ENCODE results near the gene HIBADH. TPM values are rescaled to one million over a fixed set of nuclear protein-coding genes. Genes with fewer than 3 reads are reported as not detected.

Gene HIBADH
- total RNA-seq, 4 donors from 2014 or later, result 38.9 to 58.8 (median 52.2) TPM

GRCh38 chr7:27484451-27484850 lies 178.2 kb downstream of the HIBADH start:
- H3K4me1 ChIP-seq, result no peaks in the 10 kb centered on the region
- no peaks in the 10 kb centered on the region for H3K27me3 ChIP-seq
- DNase-seq, result no peak
- no peak overlapping the region for H3K4me3 ChIP-seq
- intact Hi-C loops (cut with DNase I; ENCODE audit: low total_unique reads), result no loop called here
- no peak overlapping the region for H3K27ac ChIP-seq
- no peaks in the 10 kb centered on the region for H3K9me3 ChIP-seq
- TF ChIP-seq POLR2A (IDR thresholded peaks at IDR 0.05), result no peak
- TF ChIP-seq, protein P1, sequence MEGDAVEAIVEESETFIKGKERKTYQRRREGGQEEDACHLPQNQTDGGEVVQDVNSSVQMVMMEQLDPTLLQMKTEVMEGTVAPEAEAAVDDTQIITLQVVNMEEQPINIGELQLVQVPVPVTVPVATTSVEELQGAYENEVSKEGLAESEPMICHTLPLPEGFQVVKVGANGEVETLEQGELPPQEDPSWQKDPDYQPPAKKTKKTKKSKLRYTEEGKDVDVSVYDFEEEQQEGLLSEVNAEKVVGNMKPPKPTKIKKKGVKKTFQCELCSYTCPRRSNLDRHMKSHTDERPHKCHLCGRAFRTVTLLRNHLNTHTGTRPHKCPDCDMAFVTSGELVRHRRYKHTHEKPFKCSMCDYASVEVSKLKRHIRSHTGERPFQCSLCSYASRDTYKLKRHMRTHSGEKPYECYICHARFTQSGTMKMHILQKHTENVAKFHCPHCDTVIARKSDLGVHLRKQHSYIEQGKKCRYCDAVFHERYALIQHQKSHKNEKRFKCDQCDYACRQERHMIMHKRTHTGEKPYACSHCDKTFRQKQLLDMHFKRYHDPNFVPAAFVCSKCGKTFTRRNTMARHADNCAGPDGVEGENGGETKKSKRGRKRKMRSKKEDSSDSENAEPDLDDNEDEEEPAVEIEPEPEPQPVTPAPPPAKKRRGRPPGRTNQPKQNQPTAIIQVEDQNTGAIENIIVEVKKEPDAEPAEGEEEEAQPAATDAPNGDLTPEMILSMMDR (IDR thresholded peaks at IDR 0.05), result no peak
- no peaks in the 10 kb centered on the region for H3K36me3 ChIP-seq

GRCh38 chr7:27482219-27482618 lies 180.5 kb downstream of the HIBADH start:
- Histone ChIP-seq H3K36me3 (no peaks in the 10 kb centered on the region), H3K4me1 (no peaks in the 10 kb centered on the region), H3K4me3 (no peak overlapping the region), H3K27ac (no peak overlapping the region), H3K27me3 (no peaks in the 10 kb centered on the region), H3K9me3 (no peaks in the 10 kb centered on the region)
- TF ChIP-seq, protein P1 (IDR thresholded peaks at IDR 0.05), result no peak
- TF ChIP-seq POLR2A (IDR thresholded peaks at IDR 0.05), result no peak
- intact Hi-C loops (cut with DNase I; ENCODE audit: low total_unique reads), result no loop called here
- DNase-seq, result no peak

GRCh38 chr7:27478556-27478955 lies 184.1 kb downstream of the HIBADH start:
- no peak overlapping the region for H3K27ac ChIP-seq
- no peak overlapping the region for H3K4me3 ChIP-seq
- no peaks in the 10 kb centered on the region for H3K9me3 ChIP-seq
- H3K36me3 ChIP-seq, result no peaks in the 10 kb centered on the region
- TF ChIP-seq, protein P1 (IDR thresholded peaks at IDR 0.05), result no peak
- TF ChIP-seq POLR2A (IDR thresholded peaks at IDR 0.05), result no peak
- no peak for DNase-seq
- H3K4me1 ChIP-seq, result no peaks in the 10 kb centered on the region
- no peaks in the 10 kb centered on the region for H3K27me3 ChIP-seq
- intact Hi-C loops (cut with DNase I; ENCODE audit: low total_unique reads), result no loop called here

DNA sequence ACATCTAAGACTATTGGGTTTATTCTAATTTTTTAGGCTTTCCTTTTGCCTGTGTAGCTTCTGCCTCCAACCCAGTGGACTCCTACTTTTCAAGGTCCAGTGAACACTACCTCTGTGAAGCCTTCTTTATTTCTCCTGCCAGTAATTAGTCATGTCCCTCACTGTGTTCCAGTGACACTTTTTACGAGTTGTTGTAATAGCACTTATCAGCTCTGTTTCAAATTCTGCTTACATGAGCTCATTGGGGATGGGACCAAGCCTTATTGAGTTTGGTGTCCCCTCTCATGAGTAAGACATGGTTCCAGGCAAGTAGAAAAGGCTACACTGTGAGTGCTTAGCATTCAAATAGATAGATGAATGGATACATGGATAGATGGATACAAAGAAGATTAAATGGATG lies 184.6 kb downstream of the HIBADH start:
- Histone ChIP-seq H3K4me1 (no peaks in the 10 kb centered on the region), H3K27ac (no peak overlapping the region), H3K36me3 (no peaks in the 10 kb centered on the region), H3K9me3 (no peaks in the 10 kb centered on the region), H3K4me3 (no peak overlapping the region), H3K27me3 (no peaks in the 10 kb centered on the region)
- intact Hi-C loops (cut with DNase I; ENCODE audit: low total_unique reads), result no loop called here
- TF ChIP-seq POLR2A (IDR thresholded peaks at IDR 0.05), result no peak
- TF ChIP-seq, protein P1 (IDR thresholded peaks at IDR 0.05), result no peak
- DNase-seq, result no peak

GRCh38 chr7:27476493-27476892 lies 186.2 kb downstream of the HIBADH start:
- intact Hi-C loops (cut with DNase I; ENCODE audit: low total_unique reads), result no loop called here
- no peak overlapping the region for H3K4me3 ChIP-seq
- H3K27me3 ChIP-seq, result no peaks in the 10 kb centered on the region
- H3K36me3 ChIP-seq, result no peaks in the 10 kb centered on the region
- H3K27ac ChIP-seq, result no peak overlapping the region
- H3K4me1 ChIP-seq, result no peaks in the 10 kb centered on the region
- DNase-seq, result no peak
- TF ChIP-seq, protein P1 (IDR thresholded peaks at IDR 0.05), result no peak
- TF ChIP-seq POLR2A (IDR thresholded peaks at IDR 0.05), result no peak
- H3K9me3 ChIP-seq, result no peaks in the 10 kb centered on the region

Other genes starting within 250 kb of the HIBADH start
- 100 to 1,000 TPM in 1 of 4 donors, 10 to 100 TPM in 3; 46.4 to 121 (median 77.3) TPM for gene TAX1BP1, start 77.3 kb upstream of the HIBADH start, total RNA-seq